Middle frontal gyrus (tissue), 1 donor: ENCODE data around the gene TRPM3.

Experiments used
- DNase-seq: peaks from one replicate; pipeline ENCODE4 v3.0.0-alpha.2; 2015; ENCODE audit warnings: low spot score; ENCODE audit errors: extremely low spot score

TRPM3 gene

GRCh38 chr9:70614786-70615463 is 506.5 kb downstream of the TRPM3 start:
- DNase-seq: no peak

- no peak for DNase-seq
Observed at GRCh38 chr9:70613024-70613768, 508.2 kb downstream of the TRPM3 start.

- DNase-seq: no peak
Observed at GRCh38 chr9:70610287-70610644, 511.2 kb downstream of the TRPM3 start.

- DNase-seq: no peak
Observed at GRCh38 chr9:70609542-70610286, 511.7 kb downstream of the TRPM3 start.

GRCh38 chr9:70609011-70609410 is 512.4 kb downstream of the TRPM3 start:
- no peak for DNase-seq

- no peak for DNase-seq
Observed at GRCh38 chr9:70607926-70608325, 513.5 kb downstream of the TRPM3 start.

- no peak for DNase-seq
Observed at GRCh38 chr9:70607329-70607728, 514.1 kb downstream of the TRPM3 start.

GRCh38 chr9:70603020-70603411 is 518.4 kb downstream of the TRPM3 start:
- DNase-seq: no peak

- peak; percentile 62 for DNase-seq
Observed at GRCh38 chr9:70602321-70603019, 519.0 kb downstream of the TRPM3 start.

GRCh38 chr9:70601000-70601951 is 520.1 kb downstream of the TRPM3 start:
- peak; percentile 70 for DNase-seq

GRCh38 chr9:70600506-70600905 is 520.9 kb downstream of the TRPM3 start:
- no peak for DNase-seq

GRCh38 chr9:70597886-70598285 is 523.5 kb downstream of the TRPM3 start:
- DNase-seq: no peak

- no peak for DNase-seq
Observed at GRCh38 chr9:70595211-70595610, 526.2 kb downstream of the TRPM3 start.

- DNase-seq: no peak
Observed at GRCh38 chr9:70594386-70594944, 527.0 kb downstream of the TRPM3 start.

GRCh38 chr9:70593241-70593640 is 528.2 kb downstream of the TRPM3 start:
- DNase-seq: no peak

GRCh38 chr9:70590315-70590677 is 531.1 kb downstream of the TRPM3 start:
- DNase-seq: no peak

- no peak for DNase-seq
Observed at GRCh38 chr9:70589571-70590314, 531.7 kb downstream of the TRPM3 start.

- no peak for DNase-seq
Observed at GRCh38 chr9:70588999-70589398, 532.4 kb downstream of the TRPM3 start.

GRCh38 chr9:70588381-70588780 is 533.0 kb downstream of the TRPM3 start:
- no peak for DNase-seq

- peak; percentile 54 for DNase-seq
Observed at GRCh38 chr9:70587201-70587600, 534.2 kb downstream of the TRPM3 start.
